K562 (cell line): ENCODE measurements around the gene VASH1. TPM values are rescaled to one million over a fixed set of nuclear protein-coding genes. Genes with fewer than 3 reads are reported as not detected.
"Not testable (repeated sequence)": the region's sequence is repeated elsewhere in the genome, so short reads cannot be mapped to it uniquely, and the experiment has no call there.

Source experiments
- ATAC-seq: fragments of 200-7000 bp; cut with Tn5 transposase; 3 replicates; pipeline ENCODE4 v1.9.1; 2020; ENCODE audit warnings: moderate library complexity
- BruUV-seq: library from RNA; stranded (reverse); fragments of 400-500 nt; replicated peaks from 2 replicates; lab custom pipeline; 2021; lab: Mats Ljungman, UMichigan
- CTCF ChIA-PET: fragments of 300-600 bp; formaldehyde crosslinking; extraction: SDS; loops from one replicate; lab custom pipeline; 2021; ENCODE audit warnings: low intra/inter-chr PET ratio; lab: Yijun Ruan, JAX
- POLR2A ChIA-PET: fragments of 300-600, 350-650 bp; sonication (Branson Sonifier 250); formaldehyde crosslinking; extraction: SDS; loops from one replicate; lab custom pipeline; 2021; ENCODE audit warnings: antibody characterized with exemption, inconsistent platforms; lab: Yijun Ruan, JAX
- DNase-seq, 4 experiments: peaks; one replicate each; pipeline versions ENCODE4 v3.0.0 to v3.0.0-alpha.2; 2011 to 2018; ENCODE audit warnings: low spot score in 3 of 4, mixed read lengths in 3 of 4; ENCODE audit errors: extremely low read depth in 1 of 4
- FAIRE-seq: peaks from 2 replicates; lab custom pipeline; 2011; peaks lifted over from hg19 to GRCh38; lab: Jason Lieb, UNC
- H2AFZ ChIP-seq: 2 replicates; pipeline ENCODE4 v1.6.0; 2011; ENCODE audit warnings: low read depth, low read length, control low read depth, inconsistent platforms
- H3K27ac ChIP-seq: fragments of 200-600 bp; 3 replicates; pipeline ENCODE4 v1.8.0; 2011; ENCODE audit warnings: low read depth, mild to moderate bottlenecking, control low read depth, inconsistent platforms, low read length, moderate library complexity, mixed read lengths; ENCODE audit errors: extremely low read depth
- H3K27me3 ChIP-seq, 2 experiments: fragments of 300-600 bp in 1 of 2; 2 replicates in 1 of 2; 3 replicates in 1 of 2; pipeline versions ENCODE4 v1.6.0 to v1.8.0; 2011; ENCODE audit warnings: inconsistent platforms in 2 of 2, low read length in 2 of 2, mild to moderate bottlenecking in 1 of 2, mixed read lengths in 1 of 2, moderate library complexity in 1 of 2; ENCODE audit not compliant: control insufficient read depth in 2 of 2, insufficient read depth in 2 of 2
- H3K36me3 ChIP-seq: fragments of 300-600 bp; 3 replicates; pipeline ENCODE4 v1.8.0; 2011; ENCODE audit warnings: mild to moderate bottlenecking, low read length, inconsistent platforms; ENCODE audit not compliant: control insufficient read depth, insufficient read depth
- H3K4me1 ChIP-seq, 2 experiments: fragments of 200-600 bp in 1 of 2; replicated peaks in 1 of 2; 2 replicates in 1 of 2; 3 replicates in 1 of 2; pipeline versions ENCODE4 v1.5.1 to v1.8.0; 2011; ENCODE audit warnings: inconsistent platforms in 2 of 2, low read length in 2 of 2, mild to moderate bottlenecking in 1 of 2, mixed read lengths in 1 of 2, moderate library complexity in 1 of 2; ENCODE audit not compliant: control insufficient read depth in 2 of 2, insufficient read depth in 2 of 2
- H3K4me2 ChIP-seq: 2 replicates; pipeline ENCODE4 v1.6.1; 2011; ENCODE audit warnings: low read length, control low read depth, inconsistent platforms, mixed read lengths; ENCODE audit not compliant: insufficient read depth
- H3K4me3 ChIP-seq: fragments of 200-600 bp; sonication (generic), shearing (Covaris generic); 2 replicates; pipeline ENCODE4 v1.5.1; 2016; ENCODE audit warnings: control low read depth, inconsistent platforms
- H3K79me2 ChIP-seq: fragments of 200-600 bp; 3 replicates; pipeline ENCODE4 v1.8.0; 2011; ENCODE audit warnings: low read length, inconsistent platforms; ENCODE audit not compliant: control insufficient read depth, insufficient read depth
- H3K9ac ChIP-seq, 2 experiments: 2 replicates each; pipeline versions ENCODE4 v1.6.0 to v1.6.1; 2011; ENCODE audit warnings: low read depth in 2 of 2, low read length in 2 of 2, control low read depth in 1 of 2, inconsistent platforms in 1 of 2, mild to moderate bottlenecking in 1 of 2, mixed read lengths in 1 of 2; ENCODE audit not compliant: insufficient read depth in 1 of 2
- H3K9me1 ChIP-seq: one replicate; pipeline ENCODE4 v1.6.0; 2011; ENCODE audit warnings: inconsistent platforms, mild to moderate bottlenecking, low read length, moderate library complexity; ENCODE audit not compliant: control insufficient read depth, insufficient read depth
- H3K9me3 ChIP-seq: replicated peaks from 2 replicates; pipeline ENCODE4 v1.5.1; 2011; ENCODE audit warnings: low read depth, low read length, inconsistent platforms; ENCODE audit not compliant: control insufficient read depth, insufficient read depth
- H4K20me1 ChIP-seq: replicated peaks from 2 replicates; pipeline ENCODE4 v1.6.1; 2011; ENCODE audit warnings: low read length, inconsistent platforms, mixed read lengths; ENCODE audit not compliant: control insufficient read depth, insufficient read depth
- CBX1 ChIP-seq: sonication (generic); IDR thresholded peaks from 2 replicates; pipeline ENCODE4 v1.6.1; 2016; ENCODE audit warnings: antibody characterized with exemption, low read depth, mild to moderate bottlenecking
- CUX1 ChIP-seq: fragments of 200-800 bp; sonication (Bioruptor generic); IDR thresholded peaks from 2 replicates; pipeline ENCODE4 v1.6.1; 2016; ENCODE audit warnings: missing genetic modification characterization, missing compliant biosample characterization
- GATA2 ChIP-seq: sonication (generic); formaldehyde crosslinking; IDR thresholded peaks from 2 replicates; pipeline ENCODE4 v1.4.0; 2020; ENCODE audit warnings: mild to moderate bottlenecking, missing genetic modification reagents
- NELFE ChIP-seq: IDR thresholded peaks from 2 replicates; pipeline ENCODE4 v1.6.1; 2011; ENCODE audit warnings: mild to moderate bottlenecking; ENCODE audit not compliant: insufficient read depth, insufficient read length
- STAT5B ChIP-seq: fragments of 250-450 bp; sonication (Bioruptor Pico); IDR thresholded peaks from 2 replicates; pipeline ENCODE4 v1.8.0; 2021; ENCODE audit warnings: mild to moderate bottlenecking, inconsistent platforms
- WGBS: fragments of 100-300 bp; shearing (Covaris generic); methylation state at CpG from one replicate; pipeline ENCODE4 v1.1.6; 2016; ENCODE audit warnings: low coverage, mixed read lengths; ENCODE audit not compliant: insufficient coverage; ENCODE audit errors: missing lambda C conversion rate; 5-methylcytosine and 5-hydroxymethylcytosine counted together
- in situ Hi-C: fragments of 300-500 bp; cut with MboI; formaldehyde crosslinking; loops from 4 replicates; pipeline ENCODE4 v1.15.0; 2018; ENCODE audit warnings: inconsistent platforms, mixed read lengths
- intact Hi-C: fragments of 100-400 bp; cut with micrococcal nuclease; formaldehyde crosslinking; loops from 2 replicates; pipeline ENCODE4 v1.14.2; 2022
- polyA plus RNA-seq, 8 experiments: library from polyadenylated mRNA; depleted of rRNA in 4 of 8; stranded (reverse) in 5 of 8; unstranded in 3 of 8; fragments of >200 nt; fragmentation: Nextera tagmentation in 2 of 8; fragmentation: Illumina TruSeq in 1 of 8; extraction: Ambion mirVana in 2 of 8; extraction: Trizol in 1 of 8; gene quantifications; 2 replicates each; pipeline versions ENCODE4 v1.2.1 to v1.2.3, GENCODE V29; 2011 to 2014; ENCODE audit warnings: inconsistent platforms in 1 of 8, missing spikeins in 1 of 8
- total RNA-seq, 7 experiments: library from RNA; depleted of rRNA in 6 of 7; stranded (reverse); fragments of >200 nt in 6 of 7; fragmentation: Illumina TruSeq in 2 of 7; extraction: Trizol in 2 of 7; gene quantifications; 2 replicates each; pipeline versions ENCODE4 v1.2.1 to v1.2.3, GENCODE V29; 2011 to 2021; ENCODE audit warnings: low replicate concordance in 1 of 7
- TF ChIP-seq, protein P1 (sequence below): fragments of 450-650 bp; formaldehyde crosslinking; conservative IDR thresholded peaks from 2 replicates; pipeline ENCODE4 v1.4.0; 2022; ENCODE audit warnings: mild to moderate bottlenecking, missing genetic modification characterization
- TF ChIP-seq, protein P2 (sequence below): fragments of 450-650 bp; formaldehyde crosslinking; IDR thresholded peaks from 2 replicates; pipeline ENCODE4 v1.4.0; 2020; ENCODE audit warnings: mild to moderate bottlenecking

VASH1 gene
- total and polyA plus RNA-seq, 9 of the 15 experiments (the other 6 are each of a cell fraction or from before 2014, with no cell fraction given), result 0.01 to 0.43 (median 0.13) TPM; not detected in 1

GRCh38 chr14:76729953-76730505 lies 31.2 kb upstream of the VASH1 start:
- Histone ChIP-seq H3K27me3 (peaks cover 0 to 3% of the 10 kb centered on the region in 2 experiments; a peak in 2 of 5 replicates), H3K9me1 (no peaks in the 10 kb centered on the region), H3K27ac (no peak overlapping the region), H3K36me3 (no peaks in the 10 kb centered on the region), H3K79me2 (no peaks in the 10 kb centered on the region), H3K4me3 (no peak overlapping the region), H2AFZ (no peak overlapping the region), H3K4me1 (no peaks in the 10 kb centered on the region; a peak in 1 of 5 replicates), H4K20me1 (no peaks in the 10 kb centered on the region), H3K9me3 (no peaks in the 10 kb centered on the region), H3K4me2 (no peak overlapping the region), H3K9ac (no peak overlapping the region)
- intact Hi-C loops (no loop called here), in situ Hi-C loops (no loop called here)
- no peak for DNase-seq
- BruUV-seq, result no TSS peak
- 0% methylated on average over 1 of the region's 1 CpG for whole genome bisulfite sequencing
- no peak for FAIRE-seq
- no peak for ATAC-seq
- CTCF ChIA-PET, result no interaction called here
- no peak for TF ChIP-seq CBX1
- TF ChIP-seq CUX1 (CRISPR knock-in tag), result no peak
- no peak for TF ChIP-seq NELFE
- no peak for TF ChIP-seq GATA2
- no peak for TF ChIP-seq STAT5B
- TF ChIP-seq, protein P1, sequence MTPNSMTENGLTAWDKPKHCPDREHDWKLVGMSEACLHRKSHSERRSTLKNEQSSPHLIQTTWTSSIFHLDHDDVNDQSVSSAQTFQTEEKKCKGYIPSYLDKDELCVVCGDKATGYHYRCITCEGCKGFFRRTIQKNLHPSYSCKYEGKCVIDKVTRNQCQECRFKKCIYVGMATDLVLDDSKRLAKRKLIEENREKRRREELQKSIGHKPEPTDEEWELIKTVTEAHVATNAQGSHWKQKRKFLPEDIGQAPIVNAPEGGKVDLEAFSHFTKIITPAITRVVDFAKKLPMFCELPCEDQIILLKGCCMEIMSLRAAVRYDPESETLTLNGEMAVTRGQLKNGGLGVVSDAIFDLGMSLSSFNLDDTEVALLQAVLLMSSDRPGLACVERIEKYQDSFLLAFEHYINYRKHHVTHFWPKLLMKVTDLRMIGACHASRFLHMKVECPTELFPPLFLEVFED (CRISPR knock-in tag), result no peak
- TF ChIP-seq, protein P2, sequence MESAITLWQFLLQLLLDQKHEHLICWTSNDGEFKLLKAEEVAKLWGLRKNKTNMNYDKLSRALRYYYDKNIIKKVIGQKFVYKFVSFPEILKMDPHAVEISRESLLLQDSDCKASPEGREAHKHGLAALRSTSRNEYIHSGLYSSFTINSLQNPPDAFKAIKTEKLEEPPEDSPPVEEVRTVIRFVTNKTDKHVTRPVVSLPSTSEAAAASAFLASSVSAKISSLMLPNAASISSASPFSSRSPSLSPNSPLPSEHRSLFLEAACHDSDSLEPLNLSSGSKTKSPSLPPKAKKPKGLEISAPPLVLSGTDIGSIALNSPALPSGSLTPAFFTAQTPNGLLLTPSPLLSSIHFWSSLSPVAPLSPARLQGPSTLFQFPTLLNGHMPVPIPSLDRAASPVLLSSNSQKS, result no peak
- POLR2A ChIA-PET, result no interaction called here

DNA sequence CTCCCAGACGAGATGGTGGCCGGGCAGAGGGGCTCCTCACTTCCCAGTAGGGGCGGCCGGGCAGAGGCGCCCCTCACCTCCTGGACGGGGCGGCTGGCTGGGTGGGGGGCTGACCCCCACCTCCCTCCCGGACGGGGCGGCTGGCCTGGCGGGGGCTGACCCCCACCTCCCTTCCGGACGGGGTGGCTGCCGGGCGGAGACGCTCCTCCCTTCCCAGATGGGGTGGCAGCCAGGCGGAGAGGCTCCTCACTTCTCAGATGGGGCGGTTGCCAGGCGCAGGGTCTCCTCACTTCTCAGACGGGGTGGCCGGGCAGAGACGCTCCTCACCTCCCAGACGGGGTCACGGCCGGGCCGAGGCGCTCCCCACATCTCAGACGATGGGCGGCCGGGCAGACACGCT lies 26.8 kb upstream of the VASH1 start:
- H3K27me3 ChIP-seq, H3K9me3 ChIP-seq, H2AFZ ChIP-seq, CTCF ChIA-PET, ATAC-seq, H3K79me2 ChIP-seq, BruUV-seq, in situ Hi-C loops, H3K4me2 ChIP-seq, H4K20me1 ChIP-seq, H3K9ac ChIP-seq, H3K36me3 ChIP-seq, H3K4me1 ChIP-seq, FAIRE-seq, H3K9me1 ChIP-seq, POLR2A ChIA-PET, H3K27ac ChIP-seq, H3K4me3 ChIP-seq, DNase-seq, intact Hi-C loops: not testable (repeated sequence)
- 4% methylated on average over 9 of the region's 31 CpGs for WGBS
